Subcutaneous adipose tissue (tissue), 4 donors: Measurements from ENCODE around the gene EML5. TPM values are rescaled to one million over a fixed set of nuclear protein-coding genes. Genes with fewer than 3 reads are reported as not detected.

Experiments
- total RNA-seq, 4 donors: library from RNA; depleted of rRNA; stranded (reverse); fragments of >200 nt; gene quantifications; one replicate each; pipeline ENCODE4 v1.1.0, GENCODE V29; 2016
- TF ChIP-seq, protein P1 (sequence below): fragments of 450-650 bp; IDR thresholded peaks from one replicate; pipeline ENCODE4 v1.5.1; 2016; ENCODE audit warnings: low read depth, mild to moderate bottlenecking, control low read depth, antibody characterized with exemption, moderate library complexity

EML5 gene
- total RNA-seq, 4 donors from 2014 or later, result 0.19 to 1.1 (median 0.33) TPM

DNA sequence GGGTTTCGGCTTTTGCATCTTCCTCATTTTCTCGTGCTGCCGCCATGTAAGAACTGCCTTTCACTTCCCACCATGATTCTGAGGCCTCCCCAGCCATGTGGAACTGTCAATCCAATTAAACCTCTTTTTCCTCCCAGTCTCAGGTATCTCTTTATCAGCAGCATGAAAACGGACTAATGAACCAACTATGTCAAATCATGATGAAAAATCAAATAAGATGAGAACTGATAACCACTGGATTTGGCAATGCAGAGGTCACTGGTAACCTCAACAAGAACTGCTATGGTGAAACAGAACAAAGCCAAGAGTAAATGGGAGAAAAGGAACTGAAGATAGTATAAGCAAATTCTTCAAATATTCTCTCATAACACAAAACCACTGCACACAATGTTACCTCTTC, 6.0 kb downstream of the EML5 start:
- TF ChIP-seq, protein P1, sequence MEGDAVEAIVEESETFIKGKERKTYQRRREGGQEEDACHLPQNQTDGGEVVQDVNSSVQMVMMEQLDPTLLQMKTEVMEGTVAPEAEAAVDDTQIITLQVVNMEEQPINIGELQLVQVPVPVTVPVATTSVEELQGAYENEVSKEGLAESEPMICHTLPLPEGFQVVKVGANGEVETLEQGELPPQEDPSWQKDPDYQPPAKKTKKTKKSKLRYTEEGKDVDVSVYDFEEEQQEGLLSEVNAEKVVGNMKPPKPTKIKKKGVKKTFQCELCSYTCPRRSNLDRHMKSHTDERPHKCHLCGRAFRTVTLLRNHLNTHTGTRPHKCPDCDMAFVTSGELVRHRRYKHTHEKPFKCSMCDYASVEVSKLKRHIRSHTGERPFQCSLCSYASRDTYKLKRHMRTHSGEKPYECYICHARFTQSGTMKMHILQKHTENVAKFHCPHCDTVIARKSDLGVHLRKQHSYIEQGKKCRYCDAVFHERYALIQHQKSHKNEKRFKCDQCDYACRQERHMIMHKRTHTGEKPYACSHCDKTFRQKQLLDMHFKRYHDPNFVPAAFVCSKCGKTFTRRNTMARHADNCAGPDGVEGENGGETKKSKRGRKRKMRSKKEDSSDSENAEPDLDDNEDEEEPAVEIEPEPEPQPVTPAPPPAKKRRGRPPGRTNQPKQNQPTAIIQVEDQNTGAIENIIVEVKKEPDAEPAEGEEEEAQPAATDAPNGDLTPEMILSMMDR, result no peak

DNA sequence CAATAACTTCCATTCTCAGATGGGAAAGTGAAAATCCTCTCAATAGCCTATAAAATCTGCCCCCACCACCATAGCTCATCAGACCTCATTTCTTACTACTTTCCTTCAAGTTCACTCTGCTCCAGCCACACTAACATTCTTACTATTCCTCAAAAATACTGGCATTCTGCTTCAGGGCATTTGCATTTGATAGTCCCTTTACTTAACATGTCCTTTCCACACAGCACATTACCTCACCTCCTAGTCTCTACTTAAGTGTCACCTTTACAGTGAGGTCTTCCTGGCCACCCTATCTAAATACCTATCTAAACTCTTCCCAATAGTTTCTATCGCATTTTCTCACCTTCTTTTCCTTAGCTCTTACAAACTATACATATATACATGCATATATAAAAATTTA, 6.8 kb downstream of the EML5 start:
- TF ChIP-seq, protein P1, result no peak

DNA sequence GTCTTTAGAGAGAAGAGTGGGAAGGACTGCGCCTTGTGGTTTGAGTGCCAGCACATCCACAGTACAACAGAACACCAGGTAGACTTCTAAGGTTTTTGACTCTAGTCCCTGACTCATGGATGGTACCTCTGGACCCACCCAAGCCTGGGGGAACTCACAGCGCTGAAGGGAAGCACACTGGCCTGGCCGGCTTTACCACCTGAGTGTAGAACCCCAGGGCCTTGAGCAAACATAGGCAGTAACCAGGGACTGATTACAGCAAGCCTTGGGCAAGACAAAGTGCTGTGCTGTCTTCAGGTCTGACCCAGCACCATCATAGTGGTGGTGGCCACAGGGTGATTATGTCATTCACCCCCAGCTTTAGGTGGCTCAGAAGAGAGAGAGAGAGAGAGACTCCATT, 17.2 kb downstream of the EML5 start:
- TF ChIP-seq, protein P1, result no peak

DNA sequence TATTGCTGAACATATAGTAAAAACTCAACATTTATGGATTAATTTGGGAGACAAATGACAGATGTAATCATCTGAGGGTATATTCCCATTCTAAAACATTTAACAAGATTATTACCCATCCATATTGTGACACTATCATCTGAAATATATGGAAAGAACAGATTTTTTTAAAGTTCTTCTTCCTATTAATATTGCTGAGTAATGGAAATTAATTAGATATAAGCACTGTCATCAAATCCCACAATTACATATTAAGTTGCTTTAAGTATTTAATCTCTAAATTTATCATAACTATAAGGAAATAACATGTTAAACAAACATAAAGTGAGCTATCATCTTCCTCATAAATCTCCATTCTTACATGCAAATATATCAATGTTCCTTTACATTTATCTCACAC, 22.0 kb downstream of the EML5 start:
- TF ChIP-seq, protein P1, result no peak

DNA sequence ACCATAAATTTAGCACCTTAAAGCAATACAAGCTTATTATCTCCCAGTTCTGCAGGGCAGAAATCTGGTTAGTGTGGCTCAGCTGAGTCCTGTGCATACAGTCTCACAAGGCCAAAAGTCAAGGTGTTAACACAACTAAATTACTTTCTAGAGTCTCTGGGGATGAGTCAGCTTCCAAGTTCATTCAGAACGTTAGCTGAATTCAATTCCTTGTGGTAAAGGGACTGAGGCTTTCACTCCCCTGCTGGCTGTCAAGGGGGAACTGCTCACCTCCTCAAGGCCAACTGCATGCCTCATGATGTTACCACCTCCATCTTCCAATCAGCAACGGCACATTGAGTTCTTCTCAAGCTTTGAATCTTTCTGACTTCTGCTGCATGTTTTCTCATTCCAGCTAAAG, 27.6 kb downstream of the EML5 start:
- TF ChIP-seq, protein P1, result no peak

DNA sequence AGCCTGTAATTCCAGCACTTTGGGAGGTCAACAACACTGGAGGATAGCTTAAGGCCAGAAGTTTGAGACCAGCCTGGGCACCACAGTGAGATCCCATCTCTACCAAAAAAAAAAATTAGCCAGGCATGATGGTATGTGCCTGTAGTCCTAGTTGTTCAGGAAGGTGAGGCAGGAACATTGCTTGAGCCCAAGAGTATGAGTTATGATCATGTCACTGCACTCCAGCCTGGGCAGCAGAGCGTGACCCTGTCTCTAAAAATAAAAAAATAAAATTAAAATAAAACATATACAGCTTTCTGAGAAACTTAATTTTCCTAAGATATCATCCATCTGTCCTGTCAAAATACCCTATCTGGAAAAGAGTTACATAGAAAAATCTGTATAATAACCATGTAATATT, 38.9 kb downstream of the EML5 start:
- TF ChIP-seq, protein P1, result no peak

DNA sequence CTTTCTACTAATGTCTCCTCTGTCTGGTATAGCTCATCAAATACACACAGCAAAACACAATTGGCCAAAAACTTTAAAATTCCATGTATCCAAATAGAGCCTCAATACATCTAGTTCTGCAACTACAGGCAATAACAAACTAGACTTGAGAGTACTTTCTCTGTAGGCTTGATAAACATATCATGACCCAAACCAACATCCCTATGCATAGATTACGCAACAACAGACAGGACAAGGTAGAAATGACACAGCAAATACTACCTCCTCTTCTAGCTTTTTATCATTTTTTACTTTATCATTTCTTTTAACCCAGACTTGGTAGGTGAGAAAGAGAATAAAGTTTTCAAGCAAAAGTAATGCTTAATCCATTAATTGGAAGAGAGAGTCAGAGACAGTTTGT, 41.8 kb downstream of the EML5 start:
- TF ChIP-seq, protein P1, result no peak
